H1 (cell line): ENCODE results near the gene ST13. TPM values are rescaled to one million over a fixed set of nuclear protein-coding genes. Genes with fewer than 3 reads are reported as not detected.

Experiments used
- CTCF ChIA-PET: fragments of 300-600 bp; sonication (Branson Sonifier 250); formaldehyde crosslinking; loops from one replicate; lab custom pipeline; 2021; ENCODE audit not compliant: partially characterized antibody; lab: Charles Lee
- POLR2A ChIA-PET: fragments of 300-600 bp; sonication (Branson Sonifier 250); formaldehyde crosslinking; loops from one replicate; lab custom pipeline; 2021; ENCODE audit warnings: inconsistent platforms; ENCODE audit not compliant: partially characterized antibody; lab: Charles Lee
- DNase-seq, 2 experiments: peaks; one replicate each; pipeline versions ENCODE4 v3.0.0 to v3.0.0-alpha.2; 2010 to 2022; ENCODE audit warnings: low spot score in 2 of 2, low read depth in 1 of 2, mixed read lengths in 1 of 2
- FAIRE-seq: peaks from 2 replicates; lab custom pipeline; 2011; peaks lifted over from hg19 to GRCh38; lab: Jason Lieb, UNC
- H2AFZ ChIP-seq: 2 replicates; pipeline ENCODE4 v1.8.1; 2012; ENCODE audit warnings: low read length, inconsistent platforms
- H2AK5ac ChIP-seq: 2 replicates; pipeline ENCODE4 v1.6.1; 2013; ENCODE audit warnings: low read depth, low read length
- H2BK120ac ChIP-seq: replicated peaks from 2 replicates; pipeline ENCODE3; 2013; ENCODE audit warnings: low read depth, low read length, inconsistent platforms
- H2BK12ac ChIP-seq: 2 replicates; pipeline ENCODE4 v1.6.1; 2013; ENCODE audit warnings: low read depth, low read length
- H2BK15ac ChIP-seq: 2 replicates; pipeline ENCODE4 v1.6.1; 2013; ENCODE audit warnings: low read length
- H2BK20ac ChIP-seq: 2 replicates; pipeline ENCODE4 v1.6.1; 2013; ENCODE audit warnings: low read length
- H2BK5ac ChIP-seq: 2 replicates; pipeline ENCODE4 v1.6.1; 2013; ENCODE audit warnings: low read depth, low read length
- H3K14ac ChIP-seq: 2 replicates; pipeline ENCODE4 v1.6.1; 2013; ENCODE audit warnings: inconsistent platforms; ENCODE audit not compliant: insufficient read length
- H3K18ac ChIP-seq: 2 replicates; pipeline ENCODE4 v1.6.1; 2013; ENCODE audit warnings: low read length; ENCODE audit errors: extremely low read depth
- H3K23ac ChIP-seq: 2 replicates; pipeline ENCODE4 v1.6.1; 2013; ENCODE audit warnings: inconsistent platforms; ENCODE audit not compliant: insufficient read length
- H3K23me2 ChIP-seq: 2 replicates; pipeline ENCODE4 v1.6.1; 2013; ENCODE audit warnings: low read depth, low read length
- H3K27ac ChIP-seq: 2 replicates; pipeline ENCODE4 v1.6.1; 2011; ENCODE audit warnings: low read depth, low read length, inconsistent platforms
- H3K27me3 ChIP-seq, 4 experiments: replicated peaks in 1 of 4; 1 replicate in 1 of 4; 2 replicates in 3 of 4; pipeline versions ENCODE4 v1.6.1 to v1.8.1; 2011 to 2013; ENCODE audit warnings: low read length in 3 of 4, mild to moderate bottlenecking in 3 of 4, inconsistent platforms in 2 of 4, mixed read lengths in 2 of 4, moderate library complexity in 1 of 4; ENCODE audit not compliant: control insufficient read depth in 3 of 4, insufficient read depth in 3 of 4; ENCODE audit errors: extremely low read depth in 1 of 4
- H3K36me3 ChIP-seq, 4 experiments: 2 replicates each; pipeline versions ENCODE4 v1.6.1 to v1.8.1; 2011 to 2013; ENCODE audit warnings: mild to moderate bottlenecking in 4 of 4, low read length in 3 of 4, moderate library complexity in 2 of 4, control low read depth in 1 of 4, inconsistent platforms in 1 of 4; ENCODE audit not compliant: insufficient read depth in 4 of 4, control insufficient read depth in 2 of 4
- H3K4ac ChIP-seq: replicated peaks from 2 replicates; pipeline ENCODE3; 2013; ENCODE audit warnings: low read length, low read depth, mixed read lengths, inconsistent platforms; ENCODE audit not compliant: insufficient read length
- H3K4me1 ChIP-seq, 4 experiments: replicated peaks in 1 of 4; 1 replicate in 1 of 4; 2 replicates in 3 of 4; pipeline versions ENCODE4 v1.6.1 to v1.8.1; 2011 to 2013; ENCODE audit warnings: low read length in 3 of 4, inconsistent platforms in 2 of 4, mixed read lengths in 1 of 4; ENCODE audit not compliant: insufficient read depth in 4 of 4, control insufficient read depth in 3 of 4
- H3K4me2 ChIP-seq, 2 experiments: 2 replicates each; pipeline versions ENCODE4 v1.6.1 to v1.8.1; 2011 to 2013; ENCODE audit warnings: low read depth in 2 of 2, low read length in 2 of 2, control low read depth in 1 of 2, inconsistent platforms in 1 of 2, mild to moderate bottlenecking in 1 of 2; ENCODE audit not compliant: insufficient read depth in 1 of 2
- H3K4me3 ChIP-seq, 4 experiments: fragments of 200-600, 300-600 bp in 1 of 4; sonication (generic), shearing (Covaris generic), sonication (Bioruptor Twin) in 1 of 4; 2 replicates each; pipeline versions ENCODE4 v1.5.1 to v1.8.1; 2011 to 2016; ENCODE audit warnings: low read length in 4 of 4, low read depth in 3 of 4, control low read depth in 2 of 4, inconsistent platforms in 2 of 4, mild to moderate bottlenecking in 2 of 4, mixed read lengths in 1 of 4, moderate library complexity in 1 of 4; ENCODE audit not compliant: insufficient read depth in 2 of 4; ENCODE audit errors: extremely low read depth in 1 of 4
- H3K56ac ChIP-seq: replicated peaks from 2 replicates; pipeline ENCODE3; 2013; ENCODE audit warnings: low read depth, mild to moderate bottlenecking, mixed read lengths, low read length, inconsistent platforms; ENCODE audit not compliant: insufficient read length
- H3K79me1 ChIP-seq: 2 replicates; pipeline ENCODE4 v1.6.1; 2013; ENCODE audit warnings: low read depth, low read length, control low read depth
- H3K79me2 ChIP-seq, 2 experiments: 2 replicates each; pipeline versions ENCODE4 v1.6.1 to v1.8.1; 2012 to 2013; ENCODE audit warnings: low read length in 2 of 2, mild to moderate bottlenecking in 2 of 2, inconsistent platforms in 1 of 2; ENCODE audit not compliant: insufficient read depth in 2 of 2, control insufficient read depth in 1 of 2
- H3K9ac ChIP-seq, 4 experiments: replicated peaks in 1 of 4; 1 replicate in 1 of 4; 2 replicates in 3 of 4; pipeline versions ENCODE4 v1.6.1 to v1.8.1; 2011 to 2013; ENCODE audit warnings: low read depth in 3 of 4, low read length in 3 of 4, control low read depth in 2 of 4, mild to moderate bottlenecking in 2 of 4, moderate library complexity in 2 of 4, inconsistent platforms in 1 of 4; ENCODE audit errors: extremely low read depth in 1 of 4
- H3K9me3 ChIP-seq, 2 experiments: 2 replicates each; pipeline versions ENCODE4 v1.6.1 to v1.8.1; 2012 to 2013; ENCODE audit warnings: mild to moderate bottlenecking in 2 of 2, moderate library complexity in 2 of 2, control low read depth in 1 of 2, inconsistent platforms in 1 of 2, low read depth in 1 of 2, low read length in 1 of 2, mixed read lengths in 1 of 2; ENCODE audit not compliant: insufficient read depth in 2 of 2
- H4K20me1 ChIP-seq, 2 experiments: replicated peaks in 1 of 2; 2 replicates each; pipeline versions ENCODE3 to v1.8.1; 2011 to 2013; ENCODE audit warnings: inconsistent platforms in 2 of 2, low read length in 2 of 2, mild to moderate bottlenecking in 1 of 2; ENCODE audit not compliant: insufficient read depth in 2 of 2, control insufficient read depth in 1 of 2
- H4K5ac ChIP-seq: 2 replicates; pipeline ENCODE4 v1.6.1; 2013; ENCODE audit warnings: low read length, low read depth, mixed read lengths, inconsistent platforms; ENCODE audit not compliant: insufficient read length
- H4K8ac ChIP-seq: 2 replicates; pipeline ENCODE4 v1.8.0; 2013; ENCODE audit warnings: mild to moderate bottlenecking, moderate library complexity, low read length, inconsistent platforms; ENCODE audit not compliant: insufficient read depth; ENCODE audit errors: extremely low read depth
- H4K91ac ChIP-seq: replicated peaks from 2 replicates; pipeline ENCODE3; 2013; ENCODE audit warnings: low read length, mixed read lengths, inconsistent platforms; ENCODE audit not compliant: insufficient read length
- CREB1 ChIP-seq: IDR thresholded peaks from 2 replicates; pipeline ENCODE4 v1.6.1; 2012; ENCODE audit warnings: inconsistent platforms
- CTBP2 ChIP-seq: IDR thresholded peaks from 2 replicates; pipeline ENCODE4 v1.7.0; 2011; ENCODE audit warnings: borderline replicate concordance, mild to moderate bottlenecking, moderate library complexity, mixed read lengths, low read length; ENCODE audit not compliant: insufficient read depth, insufficient read length
- SIN3A ChIP-seq, 2 experiments: IDR thresholded peaks in 1 of 2; conservative IDR thresholded peaks in 1 of 2; 2 replicates each; pipeline ENCODE4 v1.6.1; 2011 to 2012; ENCODE audit warnings: low read length in 2 of 2, improper control_type of control experiment in 1 of 2, low read depth in 1 of 2, mild to moderate bottlenecking in 1 of 2
- WGBS, 2 experiments: shearing (Covaris generic) in 1 of 2; methylation state at CpG; one replicate each; pipeline versions ENCODE4 v1.1.6 to v1.1.7; 2013 to 2015; ENCODE audit warnings: low lambda C conversion rate in 2 of 2, mixed read lengths in 2 of 2, inconsistent platforms in 1 of 2, low coverage in 1 of 2, missing lambda C conversion rate in 1 of 2; ENCODE audit not compliant: insufficient replicate concordance in 2 of 2, insufficient coverage in 1 of 2, insufficient read length in 1 of 2; ENCODE audit errors: extremely low coverage in 1 of 2, missing lambda C conversion rate in 1 of 2; 5-methylcytosine and 5-hydroxymethylcytosine counted together
- polyA plus RNA-seq, 7 experiments: library from polyadenylated mRNA; depleted of rRNA in 3 of 7; stranded (reverse) in 5 of 7; unstranded in 2 of 7; fragments of >200 nt in 5 of 7; fragments of 200-250 nt in 2 of 7; gene quantifications; 1 replicate in 5 of 7; 2 replicates in 1 of 7; 4 replicates in 1 of 7; pipeline versions ENCODE4 v1.2.1 to v1.2.3, GENCODE V29; 2011 to 2013; ENCODE audit warnings: missing spikeins in 2 of 7, mixed read lengths in 2 of 7
- total RNA-seq: library from RNA; stranded (reverse); fragmentation: NEBNext Ultra II Directional; extraction: Animal tissue kit (Norgen Biotek cat#: 25700); gene quantifications from 2 replicates; pipeline ENCODE4 v1.2.1, GENCODE V29; 2021

The ST13 gene
- total and polyA plus RNA-seq, 2 of the 8 experiments (the other 6 are each of a cell fraction or from before 2014, with no cell fraction given), result 52.0 to 305 TPM

DNA sequence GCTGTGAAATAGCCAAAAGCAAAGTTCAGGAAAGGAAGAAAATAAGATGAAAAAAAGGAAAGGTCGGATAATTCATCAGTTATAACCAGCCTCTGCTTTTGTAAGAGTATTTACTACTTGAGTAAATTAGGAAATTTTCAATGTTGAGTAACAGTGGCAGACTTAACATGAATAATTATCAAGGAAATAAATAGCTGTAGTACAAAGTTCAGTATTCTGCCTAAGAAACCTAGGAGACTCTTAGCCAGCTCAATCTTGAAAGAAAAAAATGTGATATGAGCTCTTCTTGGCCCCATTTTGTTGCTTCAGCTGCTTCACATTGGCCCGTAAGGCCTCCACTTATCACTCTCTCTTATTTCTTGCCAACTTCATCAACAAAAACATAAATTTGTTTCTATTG is 22.5 kb upstream of the ST13 start:
- H3K18ac ChIP-seq, result no peak overlapping the region
- no peak overlapping the region for H3K14ac ChIP-seq
- no peak overlapping the region for H2BK15ac ChIP-seq
- H3K27me3 ChIP-seq, result no peaks in the 10 kb centered on the region
- H3K4ac ChIP-seq, result no peak overlapping the region
- no peaks in the 10 kb centered on the region for H3K79me2 ChIP-seq
- TF ChIP-seq SIN3A (conservative IDR thresholded peaks at IDR 0.05 in 1 of 2, IDR thresholded peaks at IDR 0.05 in 1 of 2; ENCODE audit: low read depth in 1 of 2, low read length in 2 of 2), result no peak
- TF ChIP-seq CREB1, result no peak
- TF ChIP-seq CTBP2, result no peak
- H3K23ac ChIP-seq, result no peak overlapping the region
- no peak for DNase-seq
- H2BK5ac ChIP-seq, result no peak overlapping the region
- no peak overlapping the region for H2AFZ ChIP-seq
- no peak overlapping the region for H2BK120ac ChIP-seq
- WGBS, 2 experiments, result 95% methylated on average over 2 of the region's 2 CpGs; no CpG with 5 or more reads in 1 of the 2 experiments
- no peak overlapping the region for H3K9ac ChIP-seq
- no peak overlapping the region for H2BK20ac ChIP-seq
- H3K4me2 ChIP-seq, result no peak overlapping the region
- CTCF ChIA-PET, result interaction anchor here (1.5 kb wide), 1 partner anchor 22 kb away, joined by 5 read pairs; the partner anchor contains the start of gene XPNPEP3
- no peak overlapping the region for H4K8ac ChIP-seq
- no peak overlapping the region for H3K4me3 ChIP-seq
- H3K23me2 ChIP-seq, result no peaks in the 10 kb centered on the region
- H4K5ac ChIP-seq, result no peak overlapping the region
- POLR2A ChIA-PET, result interaction anchor here (0.6 to 1.2 kb wide), 2 partner anchors 12 to 324 kb away, joined by 3 to 4 read pairs; no protein-coding TSS in a partner anchor
- no peaks in the 10 kb centered on the region for H3K79me1 ChIP-seq
- peaks cover 0 to 20% (median 8%) of the 10 kb centered on the region in 4 experiments; a peak in 5 of 8 replicates for H3K36me3 ChIP-seq
- H2BK12ac ChIP-seq, result no peak overlapping the region
- H3K56ac ChIP-seq, result no peak overlapping the region
- no peaks in the 10 kb centered on the region for H4K20me1 ChIP-seq
- no peak overlapping the region for H3K27ac ChIP-seq
- H4K91ac ChIP-seq, result no peak overlapping the region
- no peak overlapping the region for H2AK5ac ChIP-seq
- no peaks in the 10 kb centered on the region for H3K9me3 ChIP-seq
- no peaks in the 10 kb centered on the region for H3K4me1 ChIP-seq
- FAIRE-seq, result no peak
